Effector memory CD8-positive, alpha-beta T cell (primary cell): ENCODE data around the gene IMPDH1.
A peak's percentile ranks its signal among the peaks of the same experiment; 100 is the strongest.

Source experiments
- ATAC-seq: fragments of 150-1000 bp; cut with Tn5 transposase; replicated peaks from 2 replicates; pipeline ENCODE4 v1.10.0; 2021; ENCODE audit warnings: mild to moderate bottlenecking, moderate library complexity
- DNase-seq, 3 experiments: peaks; one replicate each; pipeline ENCODE4 v3.0.0; 2021
- H3K27ac Mint-ChIP-seq, 2 donors: one replicate each; pipeline ENCODE4 v1.8.0; 2022; ENCODE audit warnings: mild to moderate bottlenecking in 2 of 2, mixed read lengths in 2 of 2, moderate library complexity in 2 of 2
- H3K27me3 Mint-ChIP-seq, 2 donors: one replicate each; pipeline ENCODE4 v1.8.0; 2022; ENCODE audit warnings: mixed read lengths in 2 of 2
- H3K36me3 Mint-ChIP-seq: one replicate; pipeline ENCODE4 v1.8.0; 2022; ENCODE audit warnings: mild to moderate bottlenecking, moderate library complexity, mixed read lengths; ENCODE audit not compliant: insufficient read depth
- H3K4me1 Mint-ChIP-seq, 2 donors: one replicate each; pipeline ENCODE4 v1.8.0; 2022; ENCODE audit warnings: low read depth in 2 of 2, mixed read lengths in 2 of 2
- H3K4me3 Mint-ChIP-seq, 2 donors: one replicate each; pipeline ENCODE4 v1.8.0; 2022; ENCODE audit warnings: mild to moderate bottlenecking in 2 of 2, mixed read lengths in 2 of 2, moderate library complexity in 2 of 2
- H3K9me3 Mint-ChIP-seq, 2 donors: one replicate each; pipeline ENCODE4 v1.8.0; 2022; ENCODE audit warnings: mixed read lengths in 2 of 2

The IMPDH1 gene

GRCh38 chr7:128351296-128352152 lies 58.3 kb downstream of the IMPDH1 start:
- H3K36me3 Mint-ChIP-seq = no peaks in the 10 kb centered on the region
- peak in 1 of 3 experiments; percentile 5 for DNase-seq
- no peaks in the 10 kb centered on the region for H3K9me3 Mint-ChIP-seq
- H3K27me3 Mint-ChIP-seq = peaks cover 34 to 55% of the 10 kb centered on the region in 2 donors
- no peak overlapping the region for H3K27ac Mint-ChIP-seq
- H3K4me3 Mint-ChIP-seq = peak overlapping the region in 1 of 2 donors; percentile 31
- H3K4me1 Mint-ChIP-seq = peaks cover 0 to 11% of the 10 kb centered on the region in 2 donors
- ATAC-seq = peak; percentile 62

- H3K27me3 Mint-ChIP-seq = peaks cover 33 to 55% of the 10 kb centered on the region in 2 donors
- H3K27ac Mint-ChIP-seq = no peak overlapping the region
- DNase-seq = no peak
- peaks cover 0 to 10% of the 10 kb centered on the region in 2 donors for H3K4me1 Mint-ChIP-seq
- no peak for ATAC-seq
- H3K36me3 Mint-ChIP-seq = no peaks in the 10 kb centered on the region
- H3K9me3 Mint-ChIP-seq = no peaks in the 10 kb centered on the region
- peak overlapping the region; percentile 10 to 63 for H3K4me3 Mint-ChIP-seq
Observed at GRCh38 chr7:128350708-128351295, 59.0 kb downstream of the IMPDH1 start.

- H3K27ac Mint-ChIP-seq = peak overlapping the region in 1 of 2 donors; percentile 39
- H3K9me3 Mint-ChIP-seq = no peaks in the 10 kb centered on the region
- ATAC-seq (no peak), DNase-seq (no peak)
- H3K36me3 Mint-ChIP-seq = no peaks in the 10 kb centered on the region
- peaks cover 0 to 6% of the 10 kb centered on the region in 2 donors for H3K4me1 Mint-ChIP-seq
- H3K4me3 Mint-ChIP-seq = no peak overlapping the region
- peaks cover 27 to 54% of the 10 kb centered on the region in 2 donors for H3K27me3 Mint-ChIP-seq
Observed at GRCh38 chr7:128349466-128349825, 60.3 kb downstream of the IMPDH1 start.

GRCh38 chr7:128347647-128348097 lies 62.1 kb downstream of the IMPDH1 start:
- no peaks in the 10 kb centered on the region for H3K9me3 Mint-ChIP-seq
- no peak overlapping the region for H3K27ac Mint-ChIP-seq
- no peak for ATAC-seq
- no peak overlapping the region for H3K4me3 Mint-ChIP-seq
- peaks cover 5 to 6% of the 10 kb centered on the region in 2 donors for H3K4me1 Mint-ChIP-seq
- DNase-seq = peak in 1 of 3 experiments; percentile 15
- peaks cover 10 to 36% of the 10 kb centered on the region in 2 donors for H3K27me3 Mint-ChIP-seq
- peaks cover 1% of the 10 kb centered on the region for H3K36me3 Mint-ChIP-seq

- Mint-ChIP-seq H3K27me3 (peaks cover 0 to 22% of the 10 kb centered on the region in 2 donors), H3K27ac (no peak overlapping the region), H3K36me3 (peaks cover 4% of the 10 kb centered on the region), H3K4me1 (peaks cover 22 to 25% of the 10 kb centered on the region in 2 donors), H3K4me3 (peak overlapping the region in 1 of 2 donors; percentile 96), H3K9me3 (no peaks in the 10 kb centered on the region)
- DNase-seq (no peak), ATAC-seq (no peak)
Observed at GRCh38 chr7:128344431-128344774, 65.4 kb downstream of the IMPDH1 start.

- Mint-ChIP-seq H3K36me3 (peaks cover 10% of the 10 kb centered on the region), H3K4me1 (peaks cover 22 to 25% of the 10 kb centered on the region in 2 donors), H3K9me3 (no peaks in the 10 kb centered on the region), H3K27me3 (peaks cover 0 to 16% of the 10 kb centered on the region in 2 donors), H3K4me3 (peak within 1 kb of the TSS; percentile 96 to 97), H3K27ac (peak within 1 kb of the TSS; percentile 85 to 88)
- DNase-seq (peak; percentile 80 to 93 (median 84)), ATAC-seq (peak; percentile 91)
Observed at GRCh38 chr7:128343554-128344430, 66.0 kb downstream of the IMPDH1 start, which contains the start of gene RBM28. Gene RBM28 (minus strand): TSS chr7:128343908. CDS start chr7:128343793, 115 bp downstream.
